Measurements from ENCODE around the gene SHISAL1.

SHISAL1 gene

GRCh38 chr22:44247346-44247745 is 65.4 kb downstream of the SHISAL1 start:
- TF ChIP-seq GATA2 (IDR thresholded peaks at IDR 0.05; ENCODE audit: low read depth, low read length) = no peak
- TF ChIP-seq GATA3 (IDR thresholded peaks at IDR 0.05; ENCODE audit: low read depth, low read length) = no peak

- TF ChIP-seq GATA3 (IDR thresholded peaks at IDR 0.05; ENCODE audit: low read depth, low read length) = no peak
- no peak for TF ChIP-seq GATA2 (IDR thresholded peaks at IDR 0.05; ENCODE audit: low read depth, low read length)
These were observed 66.0 kb downstream of the SHISAL1 start for GRCh38 chr22:44246615-44247326.

GRCh38 chr22:44245867-44246266 is 66.9 kb downstream of the SHISAL1 start:
- TF ChIP-seq GATA2 (IDR thresholded peaks at IDR 0.05; ENCODE audit: low read depth, low read length) = no peak
- no peak for TF ChIP-seq GATA3 (IDR thresholded peaks at IDR 0.05; ENCODE audit: low read depth, low read length)

GRCh38 chr22:44245438-44245837 is 67.3 kb downstream of the SHISAL1 start:
- TF ChIP-seq GATA3 (IDR thresholded peaks at IDR 0.05; ENCODE audit: low read depth, low read length) (no peak), GATA2 (IDR thresholded peaks at IDR 0.05; ENCODE audit: low read depth, low read length) (no peak)

- TF ChIP-seq GATA2 (IDR thresholded peaks at IDR 0.05; ENCODE audit: low read depth, low read length) = no peak
- TF ChIP-seq GATA3 (IDR thresholded peaks at IDR 0.05; ENCODE audit: low read depth, low read length) = no peak
These were observed 68.4 kb downstream of the SHISAL1 start for GRCh38 chr22:44244265-44244822.

- TF ChIP-seq GATA3 (IDR thresholded peaks at IDR 0.05; ENCODE audit: low read depth, low read length) = no peak
- no peak for TF ChIP-seq GATA2 (IDR thresholded peaks at IDR 0.05; ENCODE audit: low read depth, low read length)
These were observed 69.0 kb downstream of the SHISAL1 start for GRCh38 chr22:44243761-44244160.

GRCh38 chr22:44242946-44243724 is 69.6 kb downstream of the SHISAL1 start:
- TF ChIP-seq GATA3 (IDR thresholded peaks at IDR 0.05; ENCODE audit: low read depth, low read length) (no peak), GATA2 (IDR thresholded peaks at IDR 0.05; ENCODE audit: low read depth, low read length) (no peak)

GRCh38 chr22:44237290-44237689 is 75.5 kb downstream of the SHISAL1 start:
- TF ChIP-seq GATA2 (IDR thresholded peaks at IDR 0.05; ENCODE audit: low read depth, low read length) (no peak), GATA3 (IDR thresholded peaks at IDR 0.05; ENCODE audit: low read depth, low read length) (no peak)

GRCh38 chr22:44231233-44231632 is 81.5 kb downstream of the SHISAL1 start:
- TF ChIP-seq GATA2 (IDR thresholded peaks at IDR 0.05; ENCODE audit: low read depth, low read length) (no peak), GATA3 (IDR thresholded peaks at IDR 0.05; ENCODE audit: low read depth, low read length) (no peak)

GRCh38 chr22:44229809-44230208 is 82.9 kb downstream of the SHISAL1 start:
- TF ChIP-seq GATA3 (IDR thresholded peaks at IDR 0.05; ENCODE audit: low read depth, low read length) (no peak), GATA2 (IDR thresholded peaks at IDR 0.05; ENCODE audit: low read depth, low read length) (no peak)

- TF ChIP-seq GATA2 (IDR thresholded peaks at IDR 0.05; ENCODE audit: low read depth, low read length) (no peak), GATA3 (IDR thresholded peaks at IDR 0.05; ENCODE audit: low read depth, low read length) (no peak)
These were observed 83.4 kb downstream of the SHISAL1 start for GRCh38 chr22:44229331-44229730.

- TF ChIP-seq GATA3 (IDR thresholded peaks at IDR 0.05; ENCODE audit: low read depth, low read length) = no peak
- no peak for TF ChIP-seq GATA2 (IDR thresholded peaks at IDR 0.05; ENCODE audit: low read depth, low read length)
These were observed 86.9 kb downstream of the SHISAL1 start for GRCh38 chr22:44225812-44226211.

GRCh38 chr22:44225091-44225689 is 87.6 kb downstream of the SHISAL1 start:
- no peak for TF ChIP-seq GATA3 (IDR thresholded peaks at IDR 0.05; ENCODE audit: low read depth, low read length)
- TF ChIP-seq GATA2 (IDR thresholded peaks at IDR 0.05; ENCODE audit: low read depth, low read length) = no peak

- TF ChIP-seq GATA2 (IDR thresholded peaks at IDR 0.05; ENCODE audit: low read depth, low read length) = no peak
- TF ChIP-seq GATA3 (IDR thresholded peaks at IDR 0.05; ENCODE audit: low read depth, low read length) = no peak
These were observed 88.6 kb downstream of the SHISAL1 start for GRCh38 chr22:44224166-44224565.

Measured in SH-SY5Y (cell line).